Germinal center (tissue), 1 donor: ENCODE measurements around the gene IGSF5.
"Not testable (repeated sequence)": the region's sequence is repeated elsewhere in the genome, so short reads cannot be mapped to it uniquely, and the experiment has no call there.

Experiments
- DNase-seq: peaks from one replicate; pipeline ENCODE4 v3.0.0; 2012; ENCODE audit warnings: mixed read lengths, low spot score

IGSF5 gene

GRCh38 chr21:39738566-39738965, 6.4 kb upstream of the IGSF5 start:
- DNase-seq = no peak

GRCh38 chr21:39739531-39739930, 5.5 kb upstream of the IGSF5 start:
- not testable (repeated sequence) for DNase-seq

DNA sequence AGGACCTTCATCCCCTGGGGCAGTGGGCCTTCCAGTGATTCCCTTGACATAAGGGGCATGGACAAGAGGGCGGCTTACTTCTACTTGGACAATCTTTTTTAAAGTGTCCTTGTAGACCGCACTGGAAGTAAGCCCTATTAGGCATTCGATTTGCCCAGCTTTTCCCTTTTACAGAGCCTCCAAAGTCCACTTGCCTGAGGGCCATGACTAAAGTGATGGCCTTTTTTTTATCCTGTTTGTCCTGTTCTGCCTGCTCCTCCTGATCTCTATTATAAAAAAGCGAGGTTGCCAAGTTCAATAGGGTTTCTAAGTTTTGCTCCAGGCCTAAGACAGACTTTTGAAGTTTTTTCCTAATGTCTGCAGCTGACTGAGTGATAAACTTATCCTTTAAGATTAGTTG, 2.4 kb upstream of the IGSF5 start:
- DNase-seq = not testable (repeated sequence)

DNA sequence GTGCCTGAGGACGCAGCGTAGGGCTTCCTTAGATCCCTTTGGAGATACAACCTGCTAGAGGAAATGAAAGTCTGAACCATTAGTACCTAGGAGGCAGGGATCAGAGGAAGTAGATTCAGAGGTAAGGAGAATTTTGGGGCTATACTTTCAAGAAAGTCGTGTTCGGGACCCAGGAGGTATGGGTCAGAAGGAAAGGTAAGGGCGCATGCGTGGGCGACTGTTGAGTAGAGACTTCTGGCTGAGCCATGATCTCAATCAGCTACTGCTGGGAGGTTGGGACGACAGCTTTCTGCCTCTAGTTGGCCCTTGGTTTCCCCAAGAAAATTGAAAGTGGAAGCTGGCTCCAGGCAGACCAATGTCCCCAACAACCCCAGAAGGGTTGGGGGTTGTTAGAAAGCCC, 349 bp downstream of the IGSF5 start:
- not testable (repeated sequence) for DNase-seq

DNA sequence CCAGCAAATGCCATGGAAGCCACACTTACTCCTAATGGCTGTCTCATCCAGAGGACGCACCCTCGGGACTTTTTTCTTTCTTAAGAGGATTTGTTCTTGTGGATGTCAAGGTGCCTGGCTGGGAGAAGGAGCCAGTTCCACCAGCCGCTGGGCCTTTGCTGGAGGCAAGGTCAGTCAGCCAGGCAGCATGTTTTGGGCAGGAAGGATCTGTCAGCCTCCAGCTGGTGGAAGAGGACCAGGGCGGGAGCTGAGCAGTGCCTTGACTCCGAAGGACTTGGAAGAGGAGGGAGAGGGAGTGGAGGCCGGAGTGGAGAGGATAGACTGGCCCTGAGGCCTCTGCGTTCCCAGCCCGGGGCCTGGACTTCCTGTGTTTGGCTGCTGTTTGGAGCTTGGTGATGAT, 5.7 kb downstream of the IGSF5 start:
- no peak for DNase-seq

DNA sequence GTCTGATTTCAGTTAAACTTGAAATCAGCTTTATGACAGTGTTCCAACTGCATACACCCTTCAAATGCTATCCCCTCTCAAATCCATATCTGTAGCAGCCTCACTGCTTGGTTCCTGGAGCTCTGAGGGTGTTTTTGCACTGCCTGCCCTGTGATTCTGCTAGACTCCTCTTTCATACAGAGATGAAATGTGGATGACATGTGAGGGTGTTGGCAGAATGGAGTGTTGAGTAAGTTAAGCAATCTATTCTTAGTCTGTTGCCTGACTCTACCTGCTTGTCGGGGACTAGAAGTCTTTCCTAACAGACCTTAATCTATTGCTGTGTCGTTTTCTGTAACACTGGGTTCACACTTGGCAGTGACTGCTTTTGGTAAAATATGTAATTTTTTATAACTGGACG, 9.8 kb downstream of the IGSF5 start:
- no peak for DNase-seq

- DNase-seq = no peak
Measured at GRCh38 chr21:39756285-39756684, 11.3 kb downstream of the IGSF5 start.

GRCh38 chr21:39763272-39763970, 18.4 kb downstream of the IGSF5 start:
- no peak for DNase-seq

DNA sequence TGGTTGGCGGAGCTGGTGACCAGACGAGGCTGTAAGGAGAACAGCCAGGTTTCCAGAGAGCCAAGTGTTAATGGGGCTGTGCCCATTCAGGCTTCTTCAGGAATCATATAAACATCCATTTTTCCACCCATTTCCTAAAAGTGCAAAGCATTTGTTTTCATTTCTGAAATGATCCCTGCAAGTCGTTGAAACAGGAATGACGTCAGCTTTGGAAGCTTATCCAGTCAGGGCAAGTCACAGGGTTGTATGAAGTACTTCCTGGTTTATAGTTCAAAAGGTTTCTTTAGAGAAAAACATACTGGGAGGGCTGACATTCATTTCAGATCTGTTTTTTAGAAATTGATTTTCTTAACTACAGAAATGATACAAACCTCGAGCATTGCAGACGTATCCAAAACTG, 29.2 kb downstream of the IGSF5 start:
- no peak for DNase-seq

GRCh38 chr21:39775816-39776215, 30.8 kb downstream of the IGSF5 start:
- DNase-seq = no peak

DNA sequence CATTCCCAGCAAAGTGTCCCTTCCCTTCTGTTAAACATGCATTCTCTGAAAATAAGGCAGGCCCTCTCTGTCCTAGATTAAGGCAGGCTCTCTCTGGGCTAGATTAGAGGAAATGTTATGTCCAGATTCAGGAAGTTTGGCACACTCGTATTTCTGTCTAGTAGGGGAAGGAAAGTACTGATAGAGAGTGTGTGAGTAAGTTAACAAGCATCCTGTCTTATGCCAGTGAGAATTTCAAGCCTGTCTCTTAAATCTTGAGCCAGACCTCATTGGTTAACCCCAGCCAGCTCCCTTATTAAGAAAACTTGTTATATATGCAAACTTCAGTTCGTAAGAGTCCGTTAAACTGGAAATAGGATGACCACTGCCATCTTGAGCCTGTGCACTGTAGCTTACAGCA, 31.6 kb downstream of the IGSF5 start:
- DNase-seq = no peak

- no peak for DNase-seq
Measured at GRCh38 chr21:39781331-39781730, 36.3 kb downstream of the IGSF5 start.

GRCh38 chr21:39788383-39788782, 43.4 kb downstream of the IGSF5 start:
- no peak for DNase-seq

DNA sequence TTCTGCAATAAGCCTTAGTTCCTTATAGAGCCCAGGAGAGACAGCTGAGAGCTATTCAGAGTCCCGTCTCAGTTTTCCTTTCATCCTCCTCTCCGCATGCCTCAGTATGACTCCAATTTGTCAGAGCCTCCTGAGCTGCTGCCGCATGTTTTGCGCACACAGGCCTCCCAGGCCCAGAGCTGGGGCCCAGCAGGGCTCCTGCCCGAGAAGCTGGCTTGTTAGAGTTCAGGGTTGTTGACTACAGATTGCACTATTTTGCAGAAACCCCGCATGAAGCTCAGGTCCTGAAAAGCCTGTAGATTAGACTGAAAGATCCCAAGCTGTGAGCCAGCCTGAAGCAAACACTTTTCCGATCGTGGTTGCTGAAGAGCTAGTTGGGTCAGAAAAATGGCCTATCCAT, 51.5 kb downstream of the IGSF5 start:
- no peak for DNase-seq

- no peak for DNase-seq
Measured at GRCh38 chr21:39799178-39799577, 54.2 kb downstream of the IGSF5 start.

GRCh38 chr21:39800311-39800710, 55.3 kb downstream of the IGSF5 start:
- DNase-seq = no peak

DNA sequence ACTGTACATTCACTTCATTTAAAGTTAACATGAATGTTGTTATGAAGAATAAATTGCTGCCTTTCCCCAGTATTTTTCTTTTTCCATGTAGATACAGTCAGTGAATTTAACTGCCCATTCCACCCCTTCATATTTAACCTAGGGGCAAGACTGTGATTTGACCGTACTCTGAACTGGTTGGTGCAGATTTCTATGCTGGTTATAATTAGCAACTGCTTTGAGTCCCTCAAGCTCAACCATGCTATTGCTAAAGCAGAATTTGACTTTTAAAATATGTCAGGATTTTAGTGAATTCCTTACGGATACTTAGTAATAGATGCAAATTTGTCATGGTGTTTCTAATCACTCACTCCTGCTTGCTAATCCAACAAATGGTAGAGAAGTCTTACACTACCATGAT, 57.2 kb downstream of the IGSF5 start:
- DNase-seq = no peak

DNA sequence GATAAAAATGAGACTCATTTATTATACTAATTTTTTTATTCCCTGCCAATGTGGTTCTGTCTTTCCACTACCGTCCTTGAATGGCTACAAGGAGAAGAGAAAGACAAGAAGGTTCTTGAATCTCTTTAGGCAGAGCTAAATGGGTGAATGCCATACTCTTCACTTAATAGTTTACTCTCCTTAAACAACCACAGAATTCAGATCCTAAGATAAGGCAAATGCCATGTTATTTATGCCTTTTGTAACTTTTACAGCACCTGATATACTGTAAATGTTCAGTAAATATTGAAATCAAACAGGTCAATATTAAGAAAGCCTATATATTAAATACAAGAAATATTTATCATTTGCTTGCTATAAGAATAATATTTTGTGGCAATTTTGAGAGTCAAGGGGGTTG, 58.4 kb downstream of the IGSF5 start:
- no peak for DNase-seq

DNA sequence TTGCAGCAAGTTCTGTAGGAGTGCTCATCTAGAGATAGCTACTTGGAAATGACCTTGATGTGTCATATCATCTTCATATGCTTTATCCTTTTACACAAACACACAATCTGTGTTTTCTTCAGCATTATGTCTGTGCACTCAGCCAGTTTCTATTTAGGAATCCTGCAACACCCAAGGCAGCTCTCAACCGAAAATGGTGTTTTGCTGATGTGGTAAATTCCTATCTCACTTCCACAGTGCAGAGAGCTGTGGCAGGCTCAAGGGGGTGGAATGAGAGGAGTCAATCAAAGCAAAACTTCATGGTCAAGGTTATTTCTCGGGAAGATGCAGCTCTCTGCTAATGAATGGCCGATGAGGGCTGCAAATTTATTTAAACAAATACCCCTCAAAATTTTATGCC, 59.3 kb downstream of the IGSF5 start:
- DNase-seq = no peak

DNA sequence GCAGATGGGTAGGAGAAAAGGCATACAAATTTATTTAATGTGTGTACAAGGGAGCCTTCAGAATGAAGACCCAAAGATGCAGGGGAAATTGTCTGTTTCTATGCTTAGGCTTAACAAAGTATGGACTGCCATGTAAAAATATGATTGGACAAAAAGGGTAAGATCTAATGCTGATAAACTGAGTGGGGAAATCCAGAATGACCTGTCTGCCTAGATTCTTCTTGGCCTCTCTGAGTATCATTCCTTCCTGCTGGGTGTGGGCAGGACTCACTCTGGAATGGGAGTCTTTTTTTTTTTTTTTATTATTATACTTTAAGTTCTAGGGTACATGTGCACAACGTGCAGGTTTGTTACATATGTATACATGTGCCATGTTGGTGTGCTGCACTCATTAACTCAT, 61.0 kb downstream of the IGSF5 start:
- DNase-seq = no peak

GRCh38 chr21:39807738-39808137, 62.8 kb downstream of the IGSF5 start:
- no peak for DNase-seq

- DNase-seq = no peak
Measured at GRCh38 chr21:39809936-39810335, 65.0 kb downstream of the IGSF5 start.

GRCh38 chr21:39812983-39813382, 68.0 kb downstream of the IGSF5 start:
- no peak for DNase-seq

- DNase-seq = no peak
Measured at GRCh38 chr21:39818557-39818956, 73.6 kb downstream of the IGSF5 start.

GRCh38 chr21:39822042-39822441, 77.1 kb downstream of the IGSF5 start:
- no peak for DNase-seq
